Panc1 (cell line): ENCODE measurements around the gene RALB. TPM values are rescaled to one million over a fixed set of nuclear protein-coding genes. Genes with fewer than 3 reads are reported as not detected.

Experiments
- ATAC-seq: fragments of 200-7000 bp; cut with Tn5 transposase; 2 replicates; pipeline ENCODE4 v1.9.1; 2020; ENCODE audit warnings: mild to moderate bottlenecking, moderate library complexity
- BruUV-seq: library from RNA; stranded (reverse); fragments of 400-500 nt; replicated peaks from 2 replicates; lab custom pipeline; 2021; lab: Mats Ljungman, UMichigan
- CTCF ChIA-PET: fragments of 300-600 bp; sonication (Branson Sonifier 250); formaldehyde crosslinking; loops from one replicate; lab custom pipeline; 2022; ENCODE audit warnings: antibody characterized with exemption; lab: Charles Lee
- POLR2A ChIA-PET: fragments of 300-600 bp; sonication (Branson Sonifier 250); formaldehyde crosslinking; loops from one replicate; lab custom pipeline; 2022; ENCODE audit warnings: antibody characterized with exemption; lab: Charles Lee
- DNase-seq: peaks from one replicate; pipeline ENCODE4 v3.0.0-alpha.2; 2010; ENCODE audit warnings: low read depth, low spot score
- H3K27ac ChIP-seq: 2 replicates; pipeline ENCODE4 v1.5.1; 2011; ENCODE audit warnings: mild to moderate bottlenecking, low read length, inconsistent platforms
- H3K27me3 ChIP-seq: fragments of 200-500 bp; sonication (Bioruptor generic); 2 replicates; pipeline ENCODE4 v1.6.0; 2014; ENCODE audit warnings: low read length, inconsistent platforms; ENCODE audit not compliant: control insufficient read depth, insufficient read depth
- H3K36me3 ChIP-seq: fragments of 200-500 bp; sonication (Bioruptor generic); 2 replicates; pipeline ENCODE4 v1.5.1; 2014; ENCODE audit warnings: inconsistent platforms, mild to moderate bottlenecking, low read length, moderate library complexity; ENCODE audit not compliant: control insufficient read depth, insufficient read depth
- H3K4me1 ChIP-seq: 2 replicates; pipeline ENCODE4 v1.5.1; 2011; ENCODE audit warnings: inconsistent platforms, mild to moderate bottlenecking, low read length, moderate library complexity; ENCODE audit not compliant: control insufficient read depth, insufficient read depth
- H3K4me3 ChIP-seq, 2 experiments: 2 replicates each; pipeline ENCODE4 v1.5.1; 2011 to 2012; ENCODE audit warnings: low read depth in 2 of 2, low read length in 2 of 2, mild to moderate bottlenecking in 2 of 2, inconsistent platforms in 1 of 2, moderate library complexity in 1 of 2
- H3K9me3 ChIP-seq: fragments of 200-500 bp; sonication (Bioruptor generic); 2 replicates; pipeline ENCODE4 v1.5.1; 2014; ENCODE audit warnings: low read depth, mild to moderate bottlenecking, inconsistent platforms, low read length, moderate library complexity; ENCODE audit not compliant: control insufficient read depth, insufficient read depth
- POLR2AphosphoS5 ChIP-seq: IDR thresholded peaks from 2 replicates; pipeline ENCODE4 v1.6.1; 2012; ENCODE audit warnings: mild to moderate bottlenecking, low read depth, low read length, moderate library complexity
- REST ChIP-seq, 2 experiments: IDR thresholded peaks; 2 replicates each; pipeline ENCODE4 v1.6.1; 2011 to 2012; ENCODE audit warnings: low read depth in 2 of 2, control low read depth in 1 of 2, low read length in 1 of 2, mild to moderate bottlenecking in 1 of 2, moderate library complexity in 1 of 2; ENCODE audit not compliant: insufficient read depth in 1 of 2
- SIN3A ChIP-seq: IDR thresholded peaks from 2 replicates; pipeline ENCODE4 v1.6.1; 2012; ENCODE audit warnings: low read depth, mild to moderate bottlenecking, low read length, moderate library complexity, borderline replicate concordance; ENCODE audit not compliant: insufficient read depth
- TCF7L2 ChIP-seq: IDR thresholded peaks from 2 replicates; pipeline ENCODE4 v1.6.1; 2011; ENCODE audit warnings: mild to moderate bottlenecking, low read depth, low read length, inconsistent platforms
- in situ Hi-C: cut with HindIII; loops from 2 replicates; pipeline ENCODE4 v1.10.0; 2016; ENCODE audit warnings: low sequenced_read_pairs, low pct_unique_long_range_greater_than_20kb
- intact Hi-C: fragments of 100-400 bp; cut with micrococcal nuclease; formaldehyde crosslinking; loops from one replicate; pipeline ENCODE4 v1.10.0; 2022; ENCODE audit not compliant: unreplicated experiment
- total RNA-seq: library from RNA; stranded (reverse); gene quantifications from one replicate; pipeline ENCODE4 v1.2.1, GENCODE V29; 2021; ENCODE audit not compliant: unreplicated experiment
- TF ChIP-seq, protein P1 (sequence below): fragments of 450-650 bp; IDR thresholded peaks from 2 replicates; pipeline ENCODE4 v1.5.1; 2017; ENCODE audit warnings: mild to moderate bottlenecking

RALB gene
- total RNA-seq, 1 experiment from 2014 or later, result 47.8 TPM

DNA sequence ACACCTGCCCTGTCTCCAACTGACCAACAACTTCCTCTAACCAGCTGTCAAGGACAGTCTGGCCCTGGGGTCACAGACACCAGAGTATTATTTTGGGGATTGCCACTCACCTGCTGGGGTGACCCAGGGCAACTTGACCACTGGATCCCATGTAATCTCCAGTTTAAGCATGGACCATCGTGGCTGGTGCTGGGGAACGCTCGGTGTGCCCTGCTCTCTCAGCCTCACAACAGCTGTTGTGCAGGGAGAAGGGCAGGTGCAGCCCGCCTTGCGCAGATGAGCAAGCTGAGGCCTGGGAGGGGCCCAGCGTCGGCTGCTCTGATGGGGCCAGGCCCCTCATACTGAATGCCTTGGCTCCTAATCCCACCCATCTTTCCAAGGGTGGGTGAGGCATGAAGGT, 72.3 kb downstream of the RALB start:
- DNase-seq (no peak), ATAC-seq (no peak)
- H3K36me3 ChIP-seq, result no peaks in the 10 kb centered on the region
- H3K9me3 ChIP-seq, result no peaks in the 10 kb centered on the region
- H3K27ac ChIP-seq, result no peak overlapping the region
- H3K4me1 ChIP-seq, result no peaks in the 10 kb centered on the region
- no peak overlapping the region for H3K4me3 ChIP-seq
- no peaks in the 10 kb centered on the region for H3K27me3 ChIP-seq
- ChIA-PET POLR2A (no interaction called here), CTCF (no interaction called here)
- no peak for TF ChIP-seq REST (IDR thresholded peaks at IDR 0.05; ENCODE audit: insufficient read depth in 1 of 2, low read depth in 2 of 2, low read length in 1 of 2)
- TF ChIP-seq POLR2AphosphoS5, result no peak
- intact Hi-C loops, result no loop called here
- BruUV-seq, result no TSS peak
- in situ Hi-C loops, result no loop called here

DNA sequence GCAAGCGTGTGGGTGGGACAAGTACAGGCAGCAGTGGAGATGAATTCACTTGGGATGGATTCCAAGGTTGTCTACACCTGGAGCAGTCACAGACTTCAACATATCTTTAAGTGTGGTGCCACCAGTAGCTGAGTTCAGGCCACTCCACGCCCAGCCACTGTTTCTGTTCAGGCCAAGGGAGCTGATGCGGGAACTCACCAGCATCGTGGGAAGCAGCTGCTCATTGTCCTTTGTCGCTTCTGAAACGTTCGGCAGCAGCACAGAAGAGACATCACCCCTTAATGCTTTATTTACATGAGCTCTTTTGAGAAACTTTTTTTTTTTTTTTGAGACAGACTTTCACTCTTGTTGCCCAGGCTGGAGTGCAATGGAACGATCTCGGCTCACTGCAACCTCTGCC, 73.4 kb downstream of the RALB start:
- DNase-seq (no peak), ATAC-seq (no peak)
- no peak for TF ChIP-seq TCF7L2
- TF ChIP-seq, protein P1, sequence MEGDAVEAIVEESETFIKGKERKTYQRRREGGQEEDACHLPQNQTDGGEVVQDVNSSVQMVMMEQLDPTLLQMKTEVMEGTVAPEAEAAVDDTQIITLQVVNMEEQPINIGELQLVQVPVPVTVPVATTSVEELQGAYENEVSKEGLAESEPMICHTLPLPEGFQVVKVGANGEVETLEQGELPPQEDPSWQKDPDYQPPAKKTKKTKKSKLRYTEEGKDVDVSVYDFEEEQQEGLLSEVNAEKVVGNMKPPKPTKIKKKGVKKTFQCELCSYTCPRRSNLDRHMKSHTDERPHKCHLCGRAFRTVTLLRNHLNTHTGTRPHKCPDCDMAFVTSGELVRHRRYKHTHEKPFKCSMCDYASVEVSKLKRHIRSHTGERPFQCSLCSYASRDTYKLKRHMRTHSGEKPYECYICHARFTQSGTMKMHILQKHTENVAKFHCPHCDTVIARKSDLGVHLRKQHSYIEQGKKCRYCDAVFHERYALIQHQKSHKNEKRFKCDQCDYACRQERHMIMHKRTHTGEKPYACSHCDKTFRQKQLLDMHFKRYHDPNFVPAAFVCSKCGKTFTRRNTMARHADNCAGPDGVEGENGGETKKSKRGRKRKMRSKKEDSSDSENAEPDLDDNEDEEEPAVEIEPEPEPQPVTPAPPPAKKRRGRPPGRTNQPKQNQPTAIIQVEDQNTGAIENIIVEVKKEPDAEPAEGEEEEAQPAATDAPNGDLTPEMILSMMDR, result no peak
- TF ChIP-seq SIN3A, result no peak
- no peak for TF ChIP-seq REST (IDR thresholded peaks at IDR 0.05; ENCODE audit: insufficient read depth in 1 of 2, low read depth in 2 of 2, low read length in 1 of 2)
- TF ChIP-seq POLR2AphosphoS5, result no peak
- in situ Hi-C loops (no loop called here), intact Hi-C loops (no loop called here)
- Histone ChIP-seq H3K27ac (no peak overlapping the region), H3K4me3 (no peak overlapping the region), H3K4me1 (no peaks in the 10 kb centered on the region), H3K36me3 (no peaks in the 10 kb centered on the region), H3K27me3 (no peaks in the 10 kb centered on the region), H3K9me3 (no peaks in the 10 kb centered on the region)
- ChIA-PET POLR2A (interaction anchor here (0.7 kb wide), 1 partner anchor 727 kb away, joined by 5 read pairs; no protein-coding TSS in a partner anchor), CTCF (no interaction called here)
- no TSS peak for BruUV-seq
